ENCODE measurements around the gene SLC2A10.

DNA sequence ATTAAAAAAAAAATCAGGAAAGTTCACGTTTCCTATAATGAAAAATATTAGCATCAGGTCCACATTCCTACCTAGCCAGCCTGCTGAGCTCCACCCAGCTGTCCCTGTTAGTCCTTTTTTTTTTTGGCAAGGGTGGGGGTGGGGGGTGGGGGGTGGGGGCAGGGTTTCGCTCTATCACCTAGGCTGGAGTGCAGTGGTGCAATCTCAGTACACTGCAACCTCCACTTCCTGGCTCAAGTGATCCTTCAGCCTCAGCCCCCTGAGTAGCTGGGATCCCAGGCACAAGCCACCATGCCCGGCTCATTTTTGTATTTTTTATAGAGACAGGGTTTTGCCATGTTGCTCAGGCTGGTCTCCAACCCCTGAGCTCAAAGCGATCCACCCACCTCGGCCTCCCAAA is 7.5 kb upstream of the SLC2A10 start:
- TF ChIP-seq, protein P1, sequence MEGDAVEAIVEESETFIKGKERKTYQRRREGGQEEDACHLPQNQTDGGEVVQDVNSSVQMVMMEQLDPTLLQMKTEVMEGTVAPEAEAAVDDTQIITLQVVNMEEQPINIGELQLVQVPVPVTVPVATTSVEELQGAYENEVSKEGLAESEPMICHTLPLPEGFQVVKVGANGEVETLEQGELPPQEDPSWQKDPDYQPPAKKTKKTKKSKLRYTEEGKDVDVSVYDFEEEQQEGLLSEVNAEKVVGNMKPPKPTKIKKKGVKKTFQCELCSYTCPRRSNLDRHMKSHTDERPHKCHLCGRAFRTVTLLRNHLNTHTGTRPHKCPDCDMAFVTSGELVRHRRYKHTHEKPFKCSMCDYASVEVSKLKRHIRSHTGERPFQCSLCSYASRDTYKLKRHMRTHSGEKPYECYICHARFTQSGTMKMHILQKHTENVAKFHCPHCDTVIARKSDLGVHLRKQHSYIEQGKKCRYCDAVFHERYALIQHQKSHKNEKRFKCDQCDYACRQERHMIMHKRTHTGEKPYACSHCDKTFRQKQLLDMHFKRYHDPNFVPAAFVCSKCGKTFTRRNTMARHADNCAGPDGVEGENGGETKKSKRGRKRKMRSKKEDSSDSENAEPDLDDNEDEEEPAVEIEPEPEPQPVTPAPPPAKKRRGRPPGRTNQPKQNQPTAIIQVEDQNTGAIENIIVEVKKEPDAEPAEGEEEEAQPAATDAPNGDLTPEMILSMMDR (conservative IDR thresholded peaks at IDR 0.05) = no peak
- no peak for TF ChIP-seq EZH2 (IDR thresholded peaks at IDR 0.05; ENCODE audit: low read depth)

All from PC-9 (cell line).